ENCODE measurements around the gene PRKAA1.
"Not testable (repeated sequence)": the region's sequence is repeated elsewhere in the genome, so short reads cannot be mapped to it uniquely, and the experiment has no call there.

PRKAA1 gene

DNA sequence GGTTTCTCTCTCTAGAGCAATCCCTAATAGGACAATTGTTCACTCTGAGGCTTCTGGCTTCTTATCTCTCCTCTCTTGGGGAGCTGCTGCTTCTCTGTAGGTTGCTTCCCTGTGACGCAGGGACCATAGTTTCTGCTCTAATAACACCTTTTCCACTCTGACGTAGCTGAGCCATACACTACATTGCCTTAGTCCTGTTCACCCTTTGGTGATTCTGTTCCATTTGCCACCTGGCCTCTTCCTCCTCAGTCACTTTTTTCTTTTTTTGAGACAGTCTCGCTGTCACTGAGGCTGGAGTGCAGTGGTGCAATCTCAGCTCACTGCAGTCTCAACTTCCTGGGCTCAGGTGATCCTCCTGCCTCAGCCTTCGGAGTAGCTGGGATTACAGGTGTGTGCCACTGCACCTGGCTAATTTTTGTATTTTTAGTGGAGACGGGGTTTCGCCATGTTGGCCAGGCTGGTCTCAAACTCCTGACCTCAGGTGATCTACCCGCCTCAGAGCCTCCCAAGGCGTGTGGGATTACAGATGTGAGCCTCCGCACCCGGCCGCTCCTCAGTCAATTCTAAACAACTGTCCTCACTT lies 27.4 kb upstream of the PRKAA1 start:
- DNase-seq, result not testable (repeated sequence)

DNA sequence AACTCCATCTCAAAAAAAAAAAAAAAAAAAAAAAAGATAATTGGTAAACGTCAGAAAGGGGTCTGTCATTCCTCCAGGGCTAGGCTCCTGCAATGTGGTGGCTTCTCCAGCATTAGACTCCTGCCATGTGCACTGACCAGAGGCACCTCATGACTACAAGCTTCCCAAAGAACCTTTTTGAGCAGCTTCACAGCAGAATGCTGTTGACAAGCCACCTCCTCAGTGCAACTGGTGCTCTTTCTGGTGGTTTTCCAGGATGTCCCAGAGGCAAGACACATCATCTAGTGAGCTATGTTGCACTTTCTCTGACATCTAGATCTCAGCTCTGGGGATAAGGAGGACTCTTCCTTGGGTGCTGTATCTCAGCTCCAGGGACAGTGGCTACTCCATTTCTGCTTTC lies 25.3 kb upstream of the PRKAA1 start:
- no peak for DNase-seq

GRCh38 chr5:40813698-40814281 lies 15.6 kb upstream of the PRKAA1 start:
- DNase-seq, result no peak

GRCh38 chr5:40812125-40812524 lies 14.0 kb upstream of the PRKAA1 start:
- no peak for DNase-seq

DNA sequence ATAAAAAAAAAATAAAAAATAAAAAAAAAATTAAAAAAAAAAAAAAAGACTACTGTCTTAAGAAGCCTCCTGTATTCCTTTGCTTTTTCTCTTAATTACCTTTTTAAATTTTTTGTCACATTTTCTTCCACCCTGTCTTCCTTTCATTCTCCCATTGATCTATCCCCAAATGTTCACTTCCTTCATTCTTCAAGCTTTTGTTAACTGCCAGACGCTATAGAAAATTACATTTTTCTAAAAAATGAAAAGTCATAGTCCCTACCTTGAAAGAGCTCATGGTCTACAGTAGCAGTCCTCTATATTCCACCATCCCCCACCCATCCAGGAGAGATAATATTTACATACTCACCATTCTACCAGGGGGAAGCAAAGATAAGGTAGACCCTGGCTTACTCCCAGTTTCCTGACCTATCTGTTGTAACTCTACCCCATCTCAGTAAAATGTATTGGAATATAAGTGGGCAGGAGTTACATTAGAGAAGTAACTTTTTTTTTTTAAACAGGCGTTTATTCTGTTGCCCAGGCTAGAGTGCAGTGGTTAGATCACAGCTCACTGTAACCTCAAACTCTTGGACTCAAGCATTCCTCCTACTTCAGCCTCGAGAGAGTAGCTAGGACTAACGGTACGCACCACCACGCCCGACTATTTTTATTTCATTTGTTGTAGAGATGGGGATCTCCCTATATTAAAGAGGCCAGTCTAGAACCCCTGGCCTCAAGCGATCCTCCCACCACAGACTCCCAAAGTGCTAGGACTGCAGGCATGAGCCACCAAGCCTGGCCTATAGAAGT lies 3.8 kb upstream of the PRKAA1 start:
- DNase-seq, result no peak

- no peak for DNase-seq
Observed at GRCh38 chr5:40799258-40799657, 1.1 kb upstream of the PRKAA1 start.

DNA sequence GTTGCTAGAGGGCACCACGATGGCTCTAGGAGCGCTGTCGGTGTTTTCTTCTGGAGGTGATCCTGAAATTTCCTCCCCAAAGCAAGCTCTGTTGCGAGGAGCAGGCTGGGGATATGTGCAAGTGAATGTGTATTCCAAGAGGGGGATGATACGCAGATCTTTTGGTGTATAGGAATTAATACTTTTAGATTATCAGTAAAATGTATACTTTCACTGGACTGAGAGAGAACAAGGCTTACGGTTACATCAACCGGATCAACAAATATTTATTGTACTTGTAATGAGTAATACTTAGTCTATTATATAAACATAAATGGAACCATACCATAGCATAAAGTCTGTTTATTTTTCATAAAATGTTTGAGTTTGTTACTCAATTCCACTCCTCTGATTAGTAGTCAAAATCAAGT lies 632 bp upstream of the PRKAA1 start:
- DNase-seq, result no peak

- DNase-seq, result peak; percentile 29
Observed at GRCh38 chr5:40797273-40798011, 732 bp downstream of the PRKAA1 start.

GRCh38 chr5:40796487-40796889 lies 1.7 kb downstream of the PRKAA1 start:
- DNase-seq, result no peak

- not testable (repeated sequence) for DNase-seq
Observed at GRCh38 chr5:40794877-40795276, 3.3 kb downstream of the PRKAA1 start.

- not testable (repeated sequence) for DNase-seq
Observed at GRCh38 chr5:40794340-40794739, 3.8 kb downstream of the PRKAA1 start.

DNA sequence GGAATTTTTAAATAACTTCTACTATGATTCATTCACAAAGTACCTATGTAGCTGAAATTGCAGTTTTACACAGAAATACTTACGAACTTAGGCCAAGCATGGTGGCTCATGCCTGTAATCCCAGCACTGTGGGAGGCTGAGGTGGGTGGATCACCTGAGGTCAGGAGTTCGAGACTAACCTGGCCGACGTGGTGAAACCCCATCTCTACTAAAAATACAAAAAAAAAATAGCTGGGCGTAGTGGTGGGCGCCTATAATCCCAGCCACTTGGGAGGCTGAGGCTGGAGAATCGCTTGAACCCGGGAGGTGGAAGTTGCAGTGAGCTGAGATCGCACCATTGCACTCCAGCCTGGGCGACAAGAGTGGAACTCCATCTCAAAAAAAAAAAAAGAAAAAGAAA lies 5.5 kb downstream of the PRKAA1 start:
- DNase-seq, result not testable (repeated sequence)

DNA sequence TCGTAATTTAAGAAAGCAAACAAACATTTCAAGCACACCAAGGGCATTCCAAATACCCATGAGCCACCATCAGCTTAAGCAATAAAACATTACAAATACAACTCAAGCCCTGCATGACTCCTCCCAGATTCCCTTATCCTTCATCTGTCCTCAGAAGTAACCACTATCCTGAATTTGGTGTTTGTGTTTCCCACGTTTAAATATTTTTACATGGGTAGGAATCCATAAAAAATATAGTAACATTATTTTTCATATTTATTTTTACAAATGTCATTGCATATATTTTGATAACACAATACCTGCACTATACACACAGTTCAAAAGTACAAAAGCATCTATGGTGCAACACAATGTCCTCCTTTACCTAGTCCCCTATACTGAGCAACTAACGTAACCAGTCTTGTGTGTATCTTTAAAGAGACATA lies 6.4 kb downstream of the PRKAA1 start:
- no peak for DNase-seq

GRCh38 chr5:40790947-40791593 lies 7.1 kb downstream of the PRKAA1 start:
- no peak for DNase-seq

- not testable (repeated sequence) for DNase-seq
Observed at GRCh38 chr5:40788941-40789340, 9.2 kb downstream of the PRKAA1 start.

GRCh38 chr5:40787986-40788385 lies 10.2 kb downstream of the PRKAA1 start:
- DNase-seq, result no peak

DNA sequence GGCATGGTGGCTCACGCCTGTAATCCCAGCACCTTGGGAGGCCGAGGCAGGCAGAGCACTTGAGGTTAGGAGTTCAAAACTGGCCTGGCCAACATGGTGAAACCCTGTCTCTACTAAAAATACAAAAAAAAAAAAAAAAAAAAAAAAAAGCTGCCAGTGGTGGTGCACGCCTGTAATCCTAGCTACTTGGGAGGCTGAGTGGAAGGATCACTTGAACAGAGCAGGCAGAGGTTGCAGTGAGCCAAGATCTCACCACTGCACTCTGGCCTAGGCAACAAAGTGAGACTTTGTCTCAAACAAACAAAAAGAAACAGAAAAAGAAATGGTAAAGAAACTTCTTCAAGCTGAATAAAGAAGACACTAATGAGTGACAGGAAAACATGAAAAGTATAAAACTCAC lies 11.5 kb downstream of the PRKAA1 start:
- DNase-seq, result not testable (repeated sequence)

- DNase-seq, result no peak
Observed at GRCh38 chr5:40784916-40785315, 13.3 kb downstream of the PRKAA1 start.

- DNase-seq, result no peak
Observed at GRCh38 chr5:40784027-40784653, 14.0 kb downstream of the PRKAA1 start.

- DNase-seq, result no peak
Observed at GRCh38 chr5:40781843-40782409, 16.2 kb downstream of the PRKAA1 start.

DNA sequence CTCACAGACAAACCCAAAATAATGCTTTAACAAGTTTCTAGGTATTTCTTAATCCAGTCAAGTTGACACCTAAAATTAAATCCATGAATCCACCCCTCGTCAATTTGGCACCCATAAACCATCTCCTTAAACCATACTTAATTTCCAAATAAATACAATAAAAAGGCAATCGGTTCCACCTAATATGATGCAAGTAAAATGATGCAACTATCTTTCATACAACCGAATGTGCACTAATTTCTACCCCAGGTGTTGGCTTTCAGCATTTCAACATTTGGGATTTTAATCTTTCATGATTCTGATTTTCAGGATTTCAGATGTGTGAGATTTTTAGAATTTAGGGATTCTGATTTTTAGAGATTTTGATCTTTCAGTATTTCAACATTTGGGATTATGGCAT lies 17.3 kb downstream of the PRKAA1 start:
- no peak for DNase-seq

GRCh38 chr5:40780199-40780598 lies 18.0 kb downstream of the PRKAA1 start:
- no peak for DNase-seq
